GM23338 (cell line): ENCODE data around the gene PAX5. TPM values are rescaled to one million over a fixed set of nuclear protein-coding genes. Genes with fewer than 3 reads are reported as not detected.

Experiments
- ATAC-seq: fragments of 200-7000 bp; cut with Tn5 transposase; 3 replicates; pipeline ENCODE4 v1.9.1; 2020
- DNase-seq: peaks from one replicate; pipeline ENCODE4 v3.0.0-alpha.2; 2015; ENCODE audit warnings: low spot score
- H2AFZ ChIP-seq: fragments of 200-600 bp; sonication (generic); 2 replicates; pipeline ENCODE4 v1.8.0; 2016; ENCODE audit warnings: antibody characterized with exemption, mild to moderate bottlenecking, moderate library complexity
- H3F3A ChIP-seq: fragments of 200-600 bp; sonication (generic); replicated peaks from 2 replicates; pipeline ENCODE4 v1.8.0; 2017; ENCODE audit warnings: antibody characterized with exemption, mixed run types, low read depth
- H3K27ac ChIP-seq: fragments of 200-600 bp; sonication (generic); 2 replicates; pipeline ENCODE4 v1.6.1; 2016; ENCODE audit warnings: low read depth
- H3K27me3 ChIP-seq: fragments of 200-600 bp; sonication (generic); 2 replicates; pipeline ENCODE4 v1.8.0; 2016; ENCODE audit warnings: mild to moderate bottlenecking, mixed run types, moderate library complexity; ENCODE audit not compliant: insufficient read depth
- H3K36me3 ChIP-seq: fragments of 200-600 bp; sonication (generic); 2 replicates; pipeline ENCODE4 v1.8.0; 2016; ENCODE audit warnings: mild to moderate bottlenecking; ENCODE audit not compliant: insufficient read depth
- H3K4me1 ChIP-seq: fragments of 200-600 bp; sonication (generic); 2 replicates; pipeline ENCODE4 v1.8.0; 2016; ENCODE audit warnings: mild to moderate bottlenecking, moderate library complexity; ENCODE audit not compliant: insufficient read depth
- H3K4me2 ChIP-seq: fragments of 200-600 bp; sonication (generic); 2 replicates; pipeline ENCODE4 v1.7.1; 2017; ENCODE audit warnings: mixed run types
- H3K4me3 ChIP-seq: fragments of 200-600 bp; sonication (generic); 2 replicates; pipeline ENCODE4 v1.6.1; 2016; ENCODE audit warnings: mixed run types
- H3K79me2 ChIP-seq: fragments of 200-600 bp; sonication (generic); replicated peaks from 2 replicates; pipeline ENCODE4 v1.8.0; 2017; ENCODE audit warnings: mild to moderate bottlenecking; ENCODE audit not compliant: insufficient read depth
- H3K9me2 ChIP-seq: fragments of 200-600 bp; sonication (generic); 2 replicates; pipeline ENCODE4 v1.8.0; 2017; ENCODE audit not compliant: insufficient read depth
- H4K20me1 ChIP-seq: fragments of 200-600 bp; sonication (generic); replicated peaks from 2 replicates; pipeline ENCODE4 v1.8.0; 2017; ENCODE audit warnings: mild to moderate bottlenecking; ENCODE audit not compliant: insufficient read depth
- H3K27ac Mint-ChIP-seq: 2 replicates; pipeline ENCODE4 v1.8.0; 2020; ENCODE audit warnings: inconsistent platforms, mild to moderate bottlenecking, moderate library complexity, mixed read lengths
- H3K27me3 Mint-ChIP-seq: 3 replicates; pipeline ENCODE4 v1.8.0; 2022; ENCODE audit warnings: low read depth, mild to moderate bottlenecking, moderate library complexity, mixed read lengths, inconsistent platforms; ENCODE audit not compliant: insufficient read depth, poor library complexity
- H3K36me3 Mint-ChIP-seq: 3 replicates; pipeline ENCODE4 v1.8.0; 2021; ENCODE audit warnings: low read depth, mild to moderate bottlenecking, inconsistent platforms, moderate library complexity, mixed read lengths
- H3K4me1 Mint-ChIP-seq: 3 replicates; pipeline ENCODE4 v1.8.0; 2020; ENCODE audit warnings: mild to moderate bottlenecking, inconsistent platforms, mixed read lengths
- H3K4me3 Mint-ChIP-seq: 3 replicates; pipeline ENCODE4 v1.8.0; 2021; ENCODE audit warnings: moderate library complexity, mild to moderate bottlenecking, inconsistent platforms, mixed read lengths
- H3K9me3 Mint-ChIP-seq: 3 replicates; pipeline ENCODE4 v1.8.0; 2020; ENCODE audit warnings: moderate library complexity, mild to moderate bottlenecking, inconsistent platforms, mixed read lengths
- CREB1 ChIP-seq: fragments of 250-450 bp; sonication (Bioruptor Pico); IDR thresholded peaks from 2 replicates; pipeline ENCODE4 v1.5.0; 2020; ENCODE audit warnings: low read depth, mild to moderate bottlenecking, moderate library complexity
- CTCF ChIP-seq, 2 experiments: fragments of 200-600 bp in 1 of 2; sonication (generic) in 1 of 2; conservative IDR thresholded peaks; 2 replicates each; pipeline versions ENCODE4 v1.5.1 to v1.6.1; 2016 to 2017; ENCODE audit warnings: antibody characterized with exemption in 2 of 2, low read depth in 2 of 2, mild to moderate bottlenecking in 2 of 2, moderate library complexity in 1 of 2
- ETS1 ChIP-seq: IDR thresholded peaks from 2 replicates; pipeline ENCODE4 v1.6.1; 2016; ENCODE audit warnings: antibody characterized with exemption
- EZH2 ChIP-seq: fragments of 200-600 bp; sonication (generic); IDR thresholded peaks from one replicate; pipeline ENCODE4 v1.8.0; 2017; ENCODE audit warnings: antibody characterized with exemption, mild to moderate bottlenecking, low read depth; ENCODE audit not compliant: unreplicated experiment
- EZH2phosphoT487 ChIP-seq: fragments of 200-600 bp; sonication (generic); IDR thresholded peaks from one replicate; pipeline ENCODE4 v1.8.1; 2018; ENCODE audit warnings: antibody characterized with exemption; ENCODE audit not compliant: unreplicated experiment
- JUNB ChIP-seq: IDR thresholded peaks from one replicate; pipeline ENCODE4 v1.6.1; 2016; ENCODE audit warnings: antibody characterized with exemption; ENCODE audit not compliant: unreplicated experiment
- NANOG ChIP-seq: IDR thresholded peaks from 2 replicates; pipeline ENCODE4 v1.6.1; 2016; ENCODE audit warnings: antibody characterized with exemption, borderline replicate concordance
- POLR2AphosphoS5 ChIP-seq: IDR thresholded peaks from 2 replicates; pipeline ENCODE4 v1.6.1; 2016; ENCODE audit warnings: antibody characterized with exemption, low read depth
- REST ChIP-seq: IDR thresholded peaks from one replicate; pipeline ENCODE4 v1.6.1; 2018; ENCODE audit warnings: antibody characterized with exemption; ENCODE audit not compliant: unreplicated experiment
- STAT1 ChIP-seq: IDR thresholded peaks from one replicate; pipeline ENCODE4 v1.6.1; 2016; ENCODE audit warnings: antibody characterized with exemption; ENCODE audit not compliant: unreplicated experiment
- ZNF114 ChIP-seq: fragments of 250-450 bp; sonication (Bioruptor Pico); IDR thresholded peaks from 2 replicates; pipeline ENCODE4 v1.5.0; 2020; ENCODE audit warnings: mild to moderate bottlenecking, moderate library complexity
- ZNF331 ChIP-seq: fragments of 250-450 bp; sonication (Bioruptor Pico); IDR thresholded peaks from 2 replicates; pipeline ENCODE4 v1.5.0; 2020; ENCODE audit warnings: low read depth, mild to moderate bottlenecking, moderate library complexity
- ZNF462 ChIP-seq: fragments of 250-450 bp; sonication (Bioruptor Pico); IDR thresholded peaks from 2 replicates; pipeline ENCODE4 v1.5.0; 2020; ENCODE audit warnings: mild to moderate bottlenecking, moderate library complexity
- polyA plus RNA-seq: library from polyadenylated mRNA; unstranded; fragments of >200 nt; fragmentation: Nextera tagmentation; extraction: Ambion mirVana; gene quantifications from 2 replicates; pipeline ENCODE4 v1.2.1, GENCODE V29; 2016
- total RNA-seq: library from RNA; depleted of rRNA; stranded (reverse); fragments of >200 nt; shearing (Covaris generic); gene quantifications from 2 replicates; pipeline ENCODE4 v1.2.3, GENCODE V29; 2014

Gene PAX5
- total and polyA plus RNA-seq, 2 experiments from 2014 or later: 0.17 to 0.60 TPM

GRCh38 chr9:36868586-36869282, 165.3 kb downstream of the PAX5 start:
- peaks cover 5% of the 10 kb centered on the region; the same call in 1 of the 2 replicates for H3K27me3 ChIP-seq
- Mint-ChIP-seq H3K27me3 (peaks cover 15% of the 10 kb centered on the region), H3K4me3 (no peak overlapping the region)

More at GRCh38 chr9:36868586-36869282, 165.3 kb downstream of the PAX5 start:
- Histone ChIP-seq H3K9me2 (no peaks in the 10 kb centered on the region), H3K4me2 (no peak overlapping the region), H3K4me3 (no peak overlapping the region), H4K20me1 (no peaks in the 10 kb centered on the region), H3K27ac (no peak overlapping the region), H3K36me3 (no peaks in the 10 kb centered on the region), H3K4me1 (peaks cover 6% of the 10 kb centered on the region; the same call in 1 of the 2 replicates), H3F3A (no peaks in the 10 kb centered on the region), H2AFZ (no peak overlapping the region), H3K79me2 (no peaks in the 10 kb centered on the region)
- H3K4me1 Mint-ChIP-seq: peaks cover 17% of the 10 kb centered on the region
- TF ChIP-seq EZH2phosphoT487 (no peak), NANOG (no peak), EZH2 (no peak), ETS1 (no peak), CTCF (conservative IDR thresholded peaks at IDR 0.05; ENCODE audit: low read depth in 2 of 2) (no peak), JUNB (no peak), CREB1 (CRISPR knock-in tag) (no peak), ZNF331 (CRISPR knock-in tag) (no peak), ZNF114 (no peak), REST (no peak), ZNF462 (CRISPR knock-in tag) (no peak), POLR2AphosphoS5 (no peak), STAT1 (no peak)
- no peak overlapping the region for H3K27ac Mint-ChIP-seq
- no peak for DNase-seq
- no peak for ATAC-seq
- H3K9me3 Mint-ChIP-seq: no peaks in the 10 kb centered on the region
- H3K36me3 Mint-ChIP-seq: no peaks in the 10 kb centered on the region
